ENCODE measurements around the gene SLC12A1. TPM values are rescaled to one million over a fixed set of nuclear protein-coding genes. Genes with fewer than 3 reads are reported as not detected.

Gene SLC12A1
- polyA plus RNA-seq, 1 donor: 433 TPM

DNA sequence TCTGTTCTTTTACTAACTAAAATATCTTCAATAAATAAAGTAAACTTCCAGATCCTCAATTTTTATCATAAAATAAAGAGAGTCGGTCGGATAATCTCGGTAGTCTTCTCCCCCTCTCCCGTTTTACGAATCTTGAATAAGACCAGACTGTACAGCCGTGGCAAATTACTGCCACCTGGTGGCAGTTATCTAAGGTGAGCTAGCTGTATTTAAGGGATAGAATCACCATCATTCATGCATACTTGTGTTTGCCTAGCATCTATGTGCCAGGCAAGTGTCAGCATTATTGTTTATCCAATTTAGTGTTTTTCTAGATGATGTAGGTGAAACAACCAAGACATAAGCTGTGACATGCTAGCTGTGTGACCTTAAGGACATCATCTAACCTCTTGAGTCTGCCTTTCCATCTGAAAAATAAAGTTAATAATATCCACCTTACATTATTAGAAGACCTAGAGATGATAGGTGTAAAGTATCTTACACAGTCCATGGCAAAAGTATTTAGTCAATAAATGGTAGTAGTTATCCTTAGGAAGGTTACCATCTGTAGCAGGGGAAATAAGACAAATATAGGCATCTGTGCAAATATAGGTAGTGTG, 146.5 kb downstream of the SLC12A1 start:
- DNase-seq: peak; percentile 76

Other genes starting within 250 kb of the SLC12A1 start
- 2.0 TPM for gene SLC24A5, start 85.3 kb upstream of the SLC12A1 start, polyA plus RNA-seq (ENCODE audit: insufficient read length)
- 159 TPM for gene MYEF2, start 28.0 kb upstream of the SLC12A1 start, polyA plus RNA-seq (ENCODE audit: insufficient read length)
- 0.12 TPM for gene CTXN2, start 14.6 kb upstream of the SLC12A1 start, polyA plus RNA-seq (ENCODE audit: insufficient read length)
- gene DUT, start 125.1 kb downstream of the SLC12A1 start, polyA plus RNA-seq (ENCODE audit: insufficient read length): 166 TPM